CD4-positive, alpha-beta T cell treated with Interleukin-4 for 1 hour (primary cell): Measurements from ENCODE around the gene ACOXL.
A peak's percentile ranks its signal among the peaks of the same experiment; 100 is the strongest.
"Not testable (repeated sequence)": the region's sequence is repeated elsewhere in the genome, so short reads cannot be mapped to it uniquely, and the experiment has no call there.

Experiments
- DNase-seq, 2 donors: peaks; one replicate each; pipeline ENCODE4 v3.0.0-alpha.2; 2020 to 2022

The ACOXL gene

GRCh38 chr2:111022633-111023032 lies 290.3 kb downstream of the ACOXL start:
- peak in 1 of 2 donors; percentile 28 for DNase-seq

GRCh38 chr2:111024496-111024895 lies 292.1 kb downstream of the ACOXL start:
- DNase-seq, result no peak

DNA sequence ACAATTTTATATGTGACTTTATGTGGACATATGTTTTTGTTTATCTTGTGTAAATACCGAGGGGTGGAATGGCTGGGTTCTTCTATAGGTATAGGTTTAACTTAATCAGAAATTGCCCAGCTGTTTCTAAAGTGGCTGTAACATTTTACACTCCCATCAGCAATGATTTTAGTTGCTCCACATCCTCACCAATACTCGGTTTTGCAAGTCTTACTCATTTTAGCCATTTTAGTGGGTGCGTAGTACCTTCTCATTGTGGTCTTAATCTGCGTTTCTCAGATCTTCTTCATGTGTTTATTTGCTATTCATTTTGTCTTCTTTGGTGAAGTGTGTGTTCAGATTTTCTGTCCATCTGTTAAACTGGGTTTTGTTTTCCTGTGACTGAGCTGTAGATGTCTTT lies 292.9 kb downstream of the ACOXL start:
- DNase-seq, result no peak

- DNase-seq, result peak in 1 of 2 donors; percentile 11
Observed at GRCh38 chr2:111028720-111029119, 296.3 kb downstream of the ACOXL start.

DNA sequence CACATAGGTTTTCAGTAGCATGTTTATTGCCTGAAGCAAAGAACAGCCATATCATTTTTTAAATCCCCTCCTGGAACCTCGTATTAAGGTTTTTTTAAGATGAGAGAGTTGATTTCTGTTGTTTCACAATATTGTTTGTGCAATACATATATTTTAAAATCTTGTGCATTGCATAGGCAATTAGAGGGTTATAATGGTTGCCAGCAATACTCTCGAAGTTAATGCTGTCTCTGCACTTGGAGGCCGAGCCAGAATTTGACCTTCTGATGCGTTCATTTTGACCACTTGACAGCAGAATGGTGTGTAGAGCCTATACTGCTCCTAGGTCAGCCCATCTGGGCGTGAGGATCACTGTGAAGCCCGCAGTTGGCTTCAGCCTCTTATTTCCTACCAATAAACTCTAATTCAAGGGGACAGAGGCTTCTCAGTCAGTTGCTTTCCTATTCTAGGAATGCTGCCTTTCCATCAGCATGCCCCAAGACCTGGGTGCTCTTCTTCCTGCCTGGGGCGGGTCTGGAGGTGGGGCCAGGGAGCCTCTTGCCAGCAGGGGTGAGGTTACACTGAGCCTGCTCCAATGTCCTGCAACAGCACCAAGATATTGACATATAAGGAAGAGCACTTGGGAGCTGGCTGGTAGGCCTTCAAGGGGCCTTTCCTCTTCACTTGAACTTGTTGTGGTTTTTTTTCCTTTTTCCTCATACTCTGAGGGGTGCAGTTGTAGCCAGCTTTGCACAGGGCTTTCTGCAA lies 297.0 kb downstream of the ACOXL start:
- no peak for DNase-seq

- DNase-seq, result no peak
Observed at GRCh38 chr2:111030260-111030891, 298.0 kb downstream of the ACOXL start.

- DNase-seq, result no peak
Observed at GRCh38 chr2:111030945-111031344, 298.6 kb downstream of the ACOXL start.

DNA sequence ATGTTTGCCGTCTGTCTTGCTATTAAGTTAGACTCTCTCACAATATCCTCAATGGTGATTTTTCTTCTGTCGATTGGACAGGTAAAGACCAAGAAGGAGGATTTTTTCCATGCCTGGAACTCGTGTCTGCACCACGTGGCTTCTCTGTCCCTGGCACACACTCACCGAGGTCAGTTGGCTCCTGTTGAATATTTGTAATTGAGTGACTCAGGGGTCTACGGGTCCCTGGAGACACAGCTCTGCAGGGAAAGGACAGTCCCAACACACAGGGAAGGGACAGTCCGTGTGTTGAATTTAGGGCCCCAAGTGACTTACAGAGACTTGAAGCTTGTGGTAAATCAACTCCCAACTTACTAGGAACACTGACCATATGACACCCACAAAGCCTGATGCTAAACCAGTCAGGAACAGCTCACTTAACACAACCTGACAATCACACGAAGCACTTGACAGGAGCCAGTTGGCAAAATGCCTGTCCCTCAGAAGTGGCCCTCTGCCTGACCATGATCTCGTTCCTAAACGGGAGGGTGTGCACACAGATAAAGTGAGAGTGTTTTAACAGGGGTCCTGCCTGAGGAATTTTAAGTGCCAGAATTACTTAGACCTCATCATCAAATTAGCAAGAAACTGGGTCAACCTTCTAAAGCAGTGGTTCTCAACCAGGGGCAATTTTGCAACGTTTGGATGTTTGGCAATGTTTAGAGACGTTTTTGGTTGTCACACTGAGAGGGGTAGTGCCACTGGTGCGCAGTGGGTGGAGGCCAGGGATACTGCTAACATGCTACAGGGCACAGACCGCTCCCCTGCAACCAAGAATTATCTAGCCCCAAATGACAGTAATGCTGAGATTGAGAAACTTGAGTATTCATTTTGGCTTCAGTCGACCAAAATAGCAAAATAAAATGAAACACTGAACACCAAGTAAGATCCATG lies 299.4 kb downstream of the ACOXL start:
- DNase-seq, result peak in 1 of 2 donors; percentile 31

DNA sequence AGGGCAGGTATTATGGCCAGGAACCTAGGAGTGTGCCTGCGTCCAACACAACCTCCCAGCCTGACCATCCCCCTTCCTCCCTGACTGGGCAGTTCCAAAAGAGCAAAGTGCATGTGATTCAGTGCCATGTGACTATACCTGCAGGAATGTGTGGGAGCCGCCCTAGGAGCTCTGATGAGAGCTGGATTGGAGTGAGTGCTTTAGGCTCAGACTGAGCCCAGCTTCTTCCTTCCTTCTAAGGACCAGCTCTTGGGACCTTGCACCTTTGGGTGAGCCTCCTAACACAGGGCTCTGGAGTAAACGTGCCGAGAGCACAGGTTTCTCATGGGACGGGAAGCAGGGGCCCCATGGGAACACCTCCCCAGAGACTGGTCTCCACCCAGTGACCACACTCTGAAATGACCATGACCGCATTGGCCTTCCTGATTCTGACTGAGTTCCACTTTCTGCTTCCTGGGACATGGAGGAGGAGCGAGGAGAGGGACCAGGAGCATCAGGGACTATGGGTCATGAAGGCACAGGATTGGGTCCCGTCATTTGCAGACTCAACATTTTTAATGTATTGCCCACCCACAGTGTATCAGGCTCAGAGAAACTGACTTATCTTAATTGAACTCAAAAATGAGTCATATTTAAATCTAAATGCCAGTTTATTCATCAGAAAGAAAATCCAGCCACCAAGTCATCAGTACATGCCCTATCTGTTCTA lies 300.5 kb downstream of the ACOXL start:
- DNase-seq, result peak in 1 of 2 donors; percentile 36

GRCh38 chr2:111034146-111034545 lies 301.8 kb downstream of the ACOXL start:
- no peak for DNase-seq

DNA sequence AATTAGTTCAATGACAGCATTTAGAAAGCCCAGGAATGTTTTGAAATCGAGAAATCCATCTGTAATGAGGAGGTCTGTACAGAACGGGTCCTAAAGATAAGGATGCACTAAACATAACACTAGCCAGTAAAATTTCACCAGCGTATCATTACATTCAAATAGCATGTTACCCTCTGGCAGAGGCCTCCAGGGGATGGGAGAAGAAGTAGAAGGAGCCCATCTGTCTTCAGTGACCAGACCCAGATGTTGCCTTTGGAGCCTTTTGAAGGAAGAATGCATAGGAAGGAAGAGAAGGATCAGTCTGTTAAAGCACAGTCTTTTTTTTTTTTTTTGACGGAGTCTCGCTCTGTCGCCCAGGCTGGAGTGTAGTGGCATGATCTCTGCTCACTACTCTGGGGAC lies 302.2 kb downstream of the ACOXL start:
- no peak for DNase-seq

DNA sequence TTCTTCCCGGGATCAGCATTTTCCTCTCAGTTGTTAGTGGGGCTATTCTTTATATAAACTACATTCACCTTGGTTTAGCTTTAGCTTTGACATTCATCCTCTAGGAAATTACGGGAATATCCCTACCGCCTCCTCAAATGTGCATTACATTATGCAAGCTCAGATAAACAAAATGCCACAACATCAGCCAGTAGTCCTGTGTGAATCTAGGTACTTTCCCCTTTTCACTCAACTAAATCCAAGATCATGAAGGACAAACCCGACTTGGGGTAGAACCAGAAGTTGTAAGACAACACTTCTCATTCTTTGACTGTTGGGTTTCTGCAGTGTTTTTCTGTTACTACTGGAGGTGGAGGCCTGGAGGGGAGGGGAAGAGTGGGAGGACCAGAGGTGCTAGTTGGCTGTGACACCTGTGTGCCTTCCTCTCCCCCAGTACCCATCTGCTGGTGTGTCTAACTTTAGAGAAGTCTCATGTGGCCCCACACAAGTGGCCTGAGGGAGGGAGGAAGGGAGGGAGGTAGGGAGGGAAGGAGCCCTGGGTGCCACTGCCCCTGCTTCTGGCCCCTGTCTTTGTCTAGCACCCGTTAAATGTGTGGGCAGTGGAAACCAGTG lies 303.6 kb downstream of the ACOXL start:
- no peak for DNase-seq

DNA sequence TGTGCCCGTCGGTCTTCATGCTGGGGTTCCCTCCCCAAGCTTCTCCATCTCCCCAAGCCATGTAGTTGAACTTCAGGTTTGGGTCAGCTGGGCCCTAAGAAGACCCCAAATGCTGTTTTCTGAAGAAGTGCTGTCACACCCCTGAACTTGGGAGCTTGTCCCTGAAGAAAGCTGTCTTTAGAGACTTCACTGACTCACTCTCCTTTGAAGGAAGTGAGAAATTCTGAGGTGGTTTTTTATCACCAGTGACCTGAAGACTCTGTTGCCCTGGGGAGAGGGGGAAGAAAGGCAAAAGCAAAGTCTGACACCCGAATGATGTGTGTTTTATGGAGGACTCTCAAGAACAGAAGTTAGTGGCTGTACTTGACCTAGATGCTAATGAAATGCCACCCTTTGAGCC lies 304.8 kb downstream of the ACOXL start:
- no peak for DNase-seq

DNA sequence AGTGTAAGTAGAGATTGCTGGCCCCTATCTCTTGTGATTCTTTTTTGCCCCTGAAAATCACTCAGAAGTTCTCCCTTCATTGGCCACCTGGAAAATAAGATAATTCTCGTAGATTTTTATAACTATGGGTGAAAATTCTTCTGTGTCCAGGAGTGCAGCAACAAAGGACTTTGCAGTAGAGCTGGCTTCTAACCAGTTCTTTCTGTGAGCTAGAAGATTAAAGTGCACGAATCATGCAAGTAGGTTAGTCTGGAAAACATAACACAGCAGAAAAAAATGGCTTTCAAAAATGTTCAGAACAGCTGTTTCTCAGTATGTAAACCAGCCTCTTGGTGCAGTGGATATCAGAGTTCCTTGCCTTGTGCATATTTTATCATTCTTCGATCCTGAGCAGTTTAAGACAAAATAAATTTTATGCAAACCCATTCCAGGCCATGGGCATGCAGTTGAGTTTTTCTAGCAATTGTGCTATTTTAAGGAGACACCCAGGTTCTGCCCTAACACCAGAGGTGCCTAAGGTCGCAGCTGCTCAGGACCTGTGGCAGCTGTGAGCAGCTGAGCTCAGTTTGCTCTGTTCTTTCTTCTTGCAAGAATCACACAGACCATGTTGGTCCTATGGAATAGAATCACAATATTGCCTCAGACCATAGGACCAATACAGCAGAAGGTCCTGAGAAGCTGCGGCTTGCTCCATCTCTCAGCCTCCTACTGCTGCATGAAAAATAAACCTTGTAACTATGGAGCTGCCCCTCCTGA lies 307.4 kb downstream of the ACOXL start:
- DNase-seq, result no peak

- DNase-seq, result no peak
Observed at GRCh38 chr2:111041398-111042202, 309.2 kb downstream of the ACOXL start.

DNA sequence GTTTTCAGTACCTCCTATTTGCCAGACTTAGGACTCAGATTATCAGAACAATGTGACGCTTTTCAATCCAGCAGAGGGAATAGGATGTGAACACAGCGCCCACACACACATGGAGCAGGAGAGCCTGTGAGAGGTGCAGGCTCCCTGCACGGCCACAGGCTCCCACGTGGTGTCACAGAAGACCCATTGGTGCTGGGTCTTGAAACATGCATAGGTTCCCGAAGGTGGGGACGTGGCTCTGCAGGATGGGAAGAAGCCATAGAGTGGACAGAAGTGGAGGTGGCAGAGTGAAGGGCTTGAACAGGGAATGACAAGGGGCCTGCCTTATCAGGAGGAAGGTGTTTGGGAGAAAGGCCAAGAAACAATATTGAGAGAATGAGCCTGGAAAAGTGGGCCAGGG lies 309.9 kb downstream of the ACOXL start:
- no peak for DNase-seq

- DNase-seq, result no peak
Observed at GRCh38 chr2:111042772-111043771, 310.7 kb downstream of the ACOXL start.

GRCh38 chr2:111044066-111044465 lies 311.7 kb downstream of the ACOXL start:
- no peak for DNase-seq

GRCh38 chr2:111045236-111045635 lies 312.9 kb downstream of the ACOXL start:
- DNase-seq, result not testable (repeated sequence)
